Endothelial cell of umbilical vein (primary cell): ENCODE data around the gene VPS36. TPM values are rescaled to one million over a fixed set of nuclear protein-coding genes. Genes with fewer than 3 reads are reported as not detected.

ENCODE experiments used
- BruUV-seq: library from RNA; stranded (reverse); fragments of 400-500 nt; replicated peaks from 2 replicates; lab custom pipeline; 2021; lab: Mats Ljungman, UMichigan
- CTCF ChIA-PET: fragments of 300-600, 350-600 bp; sonication (Branson Sonifier 250); formaldehyde crosslinking; loops from one replicate; lab custom pipeline; 2021; ENCODE audit warnings: antibody characterized with exemption, inconsistent platforms; lab: Charles Lee
- POLR2A ChIA-PET: fragments of 300-600, 350-600 bp; sonication (Branson Sonifier 250); formaldehyde crosslinking; loops from one replicate; lab custom pipeline; 2021; ENCODE audit warnings: antibody characterized with exemption, inconsistent platforms; lab: Charles Lee
- DNase-seq: peaks from one replicate; pipeline ENCODE4 v3.0.0-alpha.2; 2011; ENCODE audit warnings: low read depth, low spot score
- FAIRE-seq: peaks from 2 replicates; lab custom pipeline; 2011; peaks lifted over from hg19 to GRCh38; lab: Jason Lieb, UNC
- H2AFZ ChIP-seq: 2 replicates; pipeline ENCODE4 v1.6.0; 2012; ENCODE audit warnings: low read depth, low read length, control low read depth, inconsistent platforms
- H3K27ac ChIP-seq: 2 replicates; pipeline ENCODE4 v1.5.1; 2011; ENCODE audit warnings: low read depth, mild to moderate bottlenecking, control low read depth, low read length, moderate library complexity; ENCODE audit not compliant: insufficient read depth
- H3K27me3 ChIP-seq, 2 experiments: 2 replicates each; pipeline versions ENCODE4 v1.6.0 to v1.6.1; 2011; ENCODE audit warnings: low read length in 2 of 2, mixed read lengths in 1 of 2; ENCODE audit not compliant: control insufficient read depth in 2 of 2, insufficient read depth in 2 of 2
- H3K36me3 ChIP-seq, 2 experiments: 2 replicates in 1 of 2; 3 replicates in 1 of 2; pipeline ENCODE4 v1.5.1; 2011; ENCODE audit warnings: low read length in 2 of 2, mild to moderate bottlenecking in 1 of 2, moderate library complexity in 1 of 2; ENCODE audit not compliant: control insufficient read depth in 2 of 2, insufficient read depth in 2 of 2; ENCODE audit errors: extremely low read depth in 1 of 2
- H3K4me1 ChIP-seq: 3 replicates; pipeline ENCODE4 v1.5.1; 2011; ENCODE audit warnings: mild to moderate bottlenecking, low read length; ENCODE audit not compliant: control insufficient read depth, insufficient read depth; ENCODE audit errors: extremely low read depth
- H3K4me2 ChIP-seq: 2 replicates; pipeline ENCODE4 v1.6.1; 2011; ENCODE audit warnings: low read length, control low read depth, mixed read lengths; ENCODE audit not compliant: insufficient read depth
- H3K4me3 ChIP-seq, 3 experiments: fragments of 200-600 bp in 1 of 3; sonication (generic), shearing (Covaris generic) in 1 of 3; replicated peaks in 1 of 3; 2 replicates each; pipeline ENCODE4 v1.5.1; 2011 to 2016; ENCODE audit warnings: control low read depth in 3 of 3, low read length in 3 of 3, mild to moderate bottlenecking in 2 of 3, inconsistent platforms in 1 of 3, low read depth in 1 of 3, moderate library complexity in 1 of 3; ENCODE audit not compliant: insufficient read depth in 1 of 3
- H3K79me2 ChIP-seq: 2 replicates; pipeline ENCODE4 v1.6.0; 2012; ENCODE audit warnings: low read length, inconsistent platforms; ENCODE audit not compliant: control insufficient read depth, insufficient read depth
- H3K9ac ChIP-seq: replicated peaks from 2 replicates; pipeline ENCODE3; 2011; ENCODE audit warnings: low read length, control low read depth; ENCODE audit not compliant: insufficient read depth; ENCODE audit errors: extremely low read depth
- H3K9me1 ChIP-seq: replicated peaks from 3 replicates; pipeline ENCODE4 v1.6.0; 2011; ENCODE audit warnings: mild to moderate bottlenecking, low read length; ENCODE audit not compliant: control insufficient read depth, insufficient read depth; ENCODE audit errors: extremely low read depth
- H3K9me3 ChIP-seq: replicated peaks from 2 replicates; pipeline ENCODE4 v1.5.1; 2012; ENCODE audit warnings: low read length, inconsistent platforms; ENCODE audit not compliant: control insufficient read depth, insufficient read depth
- H4K20me1 ChIP-seq: replicated peaks from 2 replicates; pipeline ENCODE3; 2011; ENCODE audit warnings: mild to moderate bottlenecking, low read length; ENCODE audit not compliant: control insufficient read depth, insufficient read depth; ENCODE audit errors: extremely low read depth
- CTCF ChIP-seq, 2 donors: IDR thresholded peaks; 1 replicate in 1 of 2; 2 replicates in 1 of 2; pipeline ENCODE4 v1.5.1; 2011; ENCODE audit warnings: low read length in 2 of 2, mild to moderate bottlenecking in 2 of 2, moderate library complexity in 2 of 2, control low read depth in 1 of 2, inconsistent platforms in 1 of 2, low read depth in 1 of 2; ENCODE audit not compliant: insufficient read depth in 1 of 2; ENCODE audit errors: extremely low read depth in 1 of 2
- EZH2 ChIP-seq: IDR thresholded peaks from 2 replicates; pipeline ENCODE4 v1.6.1; 2012; ENCODE audit warnings: borderline replicate concordance, low read depth, mild to moderate bottlenecking, moderate library complexity, low read length, inconsistent platforms; ENCODE audit not compliant: severe bottlenecking
- FOS ChIP-seq: IDR thresholded peaks from 2 replicates; pipeline ENCODE4 v1.6.1; 2011; ENCODE audit warnings: mild to moderate bottlenecking, low read length, moderate library complexity, borderline replicate concordance; ENCODE audit not compliant: insufficient read depth
- GATA2 ChIP-seq: IDR thresholded peaks from 2 replicates; pipeline ENCODE4 v1.7.0; 2011; ENCODE audit warnings: low read depth, mild to moderate bottlenecking, moderate library complexity, mixed read lengths, low read length; ENCODE audit not compliant: insufficient read length, insufficient read depth
- JUN ChIP-seq: IDR thresholded peaks from 2 replicates; pipeline ENCODE4 v1.6.1; 2011; ENCODE audit warnings: borderline replicate concordance, low read depth; ENCODE audit not compliant: insufficient read length, insufficient read depth
- MAX ChIP-seq: IDR thresholded peaks from 2 replicates; pipeline ENCODE4 v1.6.1; 2011; ENCODE audit not compliant: insufficient read depth, insufficient read length
- MYC ChIP-seq: IDR thresholded peaks from one replicate; pipeline ENCODE4 v1.6.1; 2011; ENCODE audit warnings: mild to moderate bottlenecking, low read depth, low read length
- POLR2A ChIP-seq: IDR thresholded peaks from 2 replicates; pipeline ENCODE4 v1.6.1; 2012; ENCODE audit warnings: low read depth, mild to moderate bottlenecking, control low read depth, low read length
- POLR2AphosphoS5 ChIP-seq: IDR thresholded peaks from 2 replicates; pipeline ENCODE4 v1.6.1; 2012; ENCODE audit warnings: low read depth, mild to moderate bottlenecking, control low read depth, low read length, moderate library complexity; ENCODE audit not compliant: insufficient read depth
- dilution Hi-C: fragments of 300-500 bp; cut with MboI; formaldehyde crosslinking; loops from one replicate; pipeline ENCODE4 v1.15.0; 2019; ENCODE audit warnings: low sequenced_read_pairs; ENCODE audit not compliant: extremely low pct_ligation_motif_present
- intact Hi-C: fragments of 100-400 bp; cut with micrococcal nuclease; formaldehyde crosslinking; loops from one replicate; pipeline ENCODE4 v1.10.0; 2022
- polyA plus RNA-seq, 4 experiments: library from polyadenylated mRNA; depleted of rRNA in 3 of 4; stranded (reverse) in 3 of 4; unstranded in 1 of 4; fragments of >200 nt; gene quantifications; 2 replicates each; pipeline versions ENCODE4 v1.2.1 to v1.2.3, GENCODE V29; 2011 to 2012; ENCODE audit warnings: missing spikeins in 1 of 4
- total RNA-seq: library from RNA; stranded (reverse); gene quantifications from 2 replicates; pipeline ENCODE4 v1.2.3, GENCODE V29; 2021

Gene VPS36
- total and polyA plus RNA-seq, 2 donors (not counting 3 experiments of a cell fraction or from before 2014, with no cell fraction given) = 14.3 to 32.3 TPM

GRCh38 chr13:52374389-52374788, 76.0 kb downstream of the VPS36 start:
- ChIA-PET POLR2A (interaction anchor here (1.6 kb wide), 1 partner anchor 76 kb away, joined by 4 read pairs; the partner anchor contains the start of gene VPS36), CTCF (interaction anchor here (1.3 to 5.0 kb wide), 4 partner anchors 10 to 75 kb away, joined by 3 to 43 read pairs (median 4); partner anchors contain the start of gene VPS36)
- TF ChIP-seq MYC (no peak), POLR2A (no peak), GATA2 (no peak), MAX (no peak), POLR2AphosphoS5 (no peak), CTCF (IDR thresholded peaks at IDR 0.05; ENCODE audit: extremely low read depth in 1 of 2, insufficient read depth in 1 of 2, low read depth in 1 of 2, low read length in 2 of 2) (no peak), FOS (no peak), JUN (no peak), EZH2 (no peak)
- dilution Hi-C loops = no loop called here
- no peak overlapping the region for H3K4me3 ChIP-seq
- no peaks in the 10 kb centered on the region for H3K27me3 ChIP-seq
- H2AFZ ChIP-seq = no peak overlapping the region
- H3K4me1 ChIP-seq = peaks cover 34% of the 10 kb centered on the region
- peaks cover 2 to 11% of the 10 kb centered on the region in 2 experiments for H3K36me3 ChIP-seq
- H3K4me2 ChIP-seq = peak overlapping the region; percentile 4
- H3K9me1 ChIP-seq = no peaks in the 10 kb centered on the region
- FAIRE-seq = no peak
- no peaks in the 10 kb centered on the region for H3K9me3 ChIP-seq
- no peak overlapping the region for H3K9ac ChIP-seq
- no peaks in the 10 kb centered on the region for H3K79me2 ChIP-seq
- no peaks in the 10 kb centered on the region for H4K20me1 ChIP-seq
- DNase-seq = peak; percentile 64
- BruUV-seq = no TSS peak
- no peak overlapping the region for H3K27ac ChIP-seq
- intact Hi-C loops = loop anchor here (2.0 kb wide), 1 partner anchor 30 kb away; no protein-coding TSS in a partner anchor
